Activated CD8-positive, alpha-beta memory T cell treated with anti-CD3 and anti-CD28 coated beads for 4 hours (primary cell): ENCODE measurements around the gene DRAM1.

Source experiments
- DNase-seq, 2 donors: peaks; one replicate each; pipeline ENCODE4 v3.0.0-alpha.2; 2020; ENCODE audit warnings: low read depth in 2 of 2

The DRAM1 gene

DNA sequence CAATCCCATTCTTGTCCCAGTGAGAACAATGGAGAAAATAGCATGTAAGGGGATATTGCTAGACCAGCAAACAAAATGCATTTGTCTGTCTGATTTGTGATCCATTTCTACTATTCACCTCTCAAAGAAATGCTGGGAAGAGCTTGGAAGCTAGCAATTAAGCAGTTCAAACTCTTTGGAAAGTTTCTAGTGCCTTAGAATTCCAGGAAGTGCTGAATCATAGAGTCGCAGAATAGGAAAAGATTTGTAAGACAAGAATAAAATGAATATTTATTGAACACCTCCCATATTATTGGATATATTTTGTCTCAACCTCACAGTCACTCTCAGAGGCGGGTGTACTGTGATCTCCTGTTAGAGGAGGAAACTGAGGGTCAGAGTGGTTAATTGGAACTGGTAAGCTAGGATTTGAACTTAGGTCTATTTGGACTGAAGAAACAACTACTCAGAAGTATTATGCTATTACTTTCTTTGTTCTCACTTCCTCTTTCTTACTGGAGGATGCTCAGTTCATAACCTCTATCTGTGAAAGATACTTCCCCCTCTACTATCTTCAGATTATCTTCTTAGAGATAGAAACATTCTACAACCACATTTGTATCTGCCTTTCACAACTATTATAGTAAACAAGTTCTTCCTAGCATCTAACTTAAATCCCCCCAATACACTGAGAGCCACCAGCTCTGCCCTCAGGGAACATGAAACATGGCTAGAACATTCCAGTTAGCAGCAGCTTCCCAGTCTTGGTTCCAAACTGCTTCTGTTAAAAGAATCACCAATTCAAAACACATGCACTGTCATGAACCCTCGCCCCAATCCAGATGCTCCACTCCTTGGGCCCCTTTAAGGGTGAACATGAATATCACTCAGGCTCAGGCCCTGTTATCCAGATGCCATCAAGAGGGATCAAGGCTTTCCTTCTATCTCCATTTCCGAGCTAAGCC, 64.2 kb downstream of the DRAM1 start:
- DNase-seq = no peak

DNA sequence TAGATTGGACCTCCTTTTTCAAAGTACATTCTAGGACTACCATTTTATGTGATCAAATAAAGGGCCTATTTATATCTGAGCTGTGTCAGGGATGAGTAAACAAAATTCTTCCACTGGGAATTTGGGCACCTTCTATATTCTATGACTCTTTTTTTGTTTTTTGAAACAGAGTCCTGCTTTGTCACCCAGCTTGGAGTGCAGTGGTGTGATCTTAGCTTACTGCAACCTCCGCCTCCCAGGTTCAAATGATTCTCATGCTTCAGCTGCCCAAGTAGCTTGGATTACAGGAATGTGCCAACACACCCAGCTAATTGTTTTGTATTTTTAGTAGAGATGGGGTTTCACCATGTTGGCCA, 64.8 kb downstream of the DRAM1 start:
- no peak for DNase-seq

DNA sequence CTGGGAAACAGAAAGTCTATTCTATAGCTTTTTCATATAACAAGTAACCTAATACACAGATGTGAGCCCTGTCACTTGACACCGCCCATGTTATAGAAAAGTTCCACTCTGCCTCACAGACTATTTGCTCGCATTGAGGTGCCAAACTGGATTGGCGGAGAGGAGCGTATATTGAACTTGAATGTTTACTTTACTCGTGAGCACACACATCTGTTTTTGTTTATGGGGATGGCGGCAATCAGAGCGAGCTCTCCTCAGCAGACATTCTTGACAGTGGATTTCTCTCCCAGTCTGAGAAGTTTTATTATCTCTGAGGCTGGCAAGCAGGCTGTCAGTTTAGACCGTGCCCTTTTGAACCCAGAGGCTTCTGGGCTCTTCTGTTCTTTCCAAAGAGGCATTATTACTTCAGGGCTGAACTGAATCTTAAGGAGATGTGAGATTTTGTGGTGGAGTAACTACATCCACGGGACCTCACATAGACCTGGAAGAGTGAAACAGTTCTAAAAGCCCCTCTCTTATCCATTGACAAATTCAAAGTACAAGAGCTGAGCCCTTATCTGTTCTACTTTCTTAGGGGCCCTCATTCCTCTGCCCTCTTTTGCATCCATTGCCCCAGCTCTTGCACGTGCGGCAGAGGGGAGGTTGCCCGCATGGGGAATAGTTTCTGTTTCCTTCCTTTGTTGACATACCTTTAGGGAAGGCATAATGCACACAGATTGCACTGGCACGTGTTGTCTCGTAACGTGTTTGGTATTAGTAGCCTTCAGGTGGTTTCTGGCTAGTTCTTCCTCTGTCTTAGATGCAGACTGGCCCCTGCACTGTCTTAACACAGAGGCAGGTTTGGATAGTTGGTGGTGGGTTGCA, 68.2 kb downstream of the DRAM1 start:
- DNase-seq = no peak

DNA sequence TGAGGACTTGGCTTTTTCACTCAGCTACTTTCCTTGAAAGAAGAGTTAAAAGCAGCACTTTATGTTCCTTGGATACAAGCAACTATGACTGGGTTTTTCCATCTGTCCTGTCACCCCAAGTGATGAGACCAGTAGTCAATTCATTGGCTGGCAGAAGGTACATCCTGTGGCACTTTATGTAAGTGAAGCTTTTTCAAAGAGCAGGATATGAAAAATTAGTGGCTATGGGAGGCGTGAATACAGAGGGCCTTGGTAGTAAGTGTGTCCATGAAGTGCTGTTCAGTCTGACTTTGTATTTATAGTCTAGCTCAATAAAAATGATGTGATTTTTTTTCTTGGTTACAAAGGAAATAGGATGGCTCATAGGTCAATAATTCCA, 68.8 kb downstream of the DRAM1 start:
- DNase-seq = no peak

DNA sequence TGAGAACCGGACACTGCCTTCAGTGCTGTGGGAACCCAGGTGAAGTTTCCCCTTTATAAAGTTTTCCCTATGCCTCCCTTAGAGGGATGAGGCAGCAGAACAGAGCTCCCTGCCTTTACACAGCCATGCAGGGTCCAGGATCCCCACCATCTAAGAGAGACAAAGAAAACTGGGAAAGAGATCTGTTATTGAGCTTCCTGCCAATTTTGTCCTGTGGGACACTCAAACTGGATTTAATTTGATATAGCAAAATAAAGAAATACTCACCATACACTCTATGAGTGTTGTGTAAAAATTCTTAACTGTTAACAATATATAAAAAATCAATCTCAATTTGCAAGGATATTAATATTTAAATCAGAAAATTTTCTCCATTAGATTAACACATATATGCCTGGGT, 69.9 kb downstream of the DRAM1 start:
- DNase-seq = no peak

DNA sequence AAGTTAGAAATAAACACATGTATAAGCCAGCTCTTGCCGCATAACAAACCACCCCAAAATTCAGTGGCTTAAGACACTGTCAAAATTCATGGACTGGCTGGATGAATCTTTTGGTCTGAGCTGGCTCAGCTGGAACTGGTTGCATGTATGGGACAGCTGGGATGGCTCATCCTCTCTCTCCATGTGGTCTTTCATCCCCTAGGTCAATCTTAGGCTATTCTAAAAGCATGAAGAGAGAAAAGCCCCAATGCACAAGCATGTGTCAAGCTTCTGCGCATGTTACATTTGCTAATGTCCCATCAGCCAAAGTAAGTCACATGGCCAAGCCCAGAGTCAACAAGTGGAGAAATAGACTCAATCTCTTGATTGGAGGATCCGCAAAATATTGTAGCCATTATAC, 71.0 kb downstream of the DRAM1 start:
- DNase-seq = no peak

DNA sequence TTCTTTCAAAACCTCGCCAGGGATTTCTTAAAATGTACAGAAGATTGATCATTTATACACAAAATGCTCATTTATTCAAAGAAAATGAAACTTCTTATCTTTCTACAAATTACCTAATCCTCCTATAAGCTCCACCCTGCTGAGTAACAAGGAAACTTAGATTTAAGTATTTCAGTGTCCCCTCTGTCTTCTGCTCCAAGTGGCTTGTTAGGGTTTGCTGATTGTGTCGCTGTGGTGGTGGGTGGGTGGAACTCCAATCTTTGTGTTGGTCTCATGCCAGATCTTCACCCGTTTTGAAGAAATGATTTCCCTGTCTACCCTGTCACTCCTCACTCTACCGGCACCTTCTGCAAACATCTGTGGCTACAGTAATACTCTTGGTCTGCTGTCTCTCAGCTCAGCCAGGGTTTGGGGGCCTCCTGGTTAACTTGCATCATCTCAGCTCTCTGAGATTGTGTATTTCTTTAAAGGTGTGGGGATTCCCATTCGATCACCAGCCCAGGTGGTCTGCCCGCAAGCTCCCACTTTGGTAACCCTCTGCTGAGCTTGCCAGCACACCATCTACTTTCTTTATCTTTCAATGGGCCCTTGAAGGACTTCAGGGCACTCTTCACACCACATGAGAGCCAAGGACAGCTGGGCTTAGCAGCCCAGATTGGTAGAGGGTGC, 73.8 kb downstream of the DRAM1 start:
- no peak for DNase-seq

DNA sequence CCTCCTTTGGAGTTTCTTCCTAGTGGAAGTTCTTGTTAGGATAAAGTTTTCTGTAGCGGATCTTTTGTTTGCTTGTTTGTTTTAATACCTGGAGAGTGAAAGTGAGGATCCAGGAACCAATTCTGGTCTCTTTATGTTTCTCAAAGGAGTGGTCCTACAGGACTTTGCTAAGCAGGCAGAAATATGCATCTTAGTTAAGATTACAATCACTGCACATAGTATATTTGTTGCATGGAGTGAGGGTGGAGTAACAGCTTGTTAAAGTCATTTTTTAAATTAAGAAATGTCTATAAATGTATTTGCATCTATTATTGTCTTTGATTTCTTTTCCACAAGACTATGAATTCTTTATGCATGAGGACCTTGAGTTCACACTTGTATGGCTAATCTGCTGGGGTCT, 76.7 kb downstream of the DRAM1 start:
- DNase-seq = no peak

DNA sequence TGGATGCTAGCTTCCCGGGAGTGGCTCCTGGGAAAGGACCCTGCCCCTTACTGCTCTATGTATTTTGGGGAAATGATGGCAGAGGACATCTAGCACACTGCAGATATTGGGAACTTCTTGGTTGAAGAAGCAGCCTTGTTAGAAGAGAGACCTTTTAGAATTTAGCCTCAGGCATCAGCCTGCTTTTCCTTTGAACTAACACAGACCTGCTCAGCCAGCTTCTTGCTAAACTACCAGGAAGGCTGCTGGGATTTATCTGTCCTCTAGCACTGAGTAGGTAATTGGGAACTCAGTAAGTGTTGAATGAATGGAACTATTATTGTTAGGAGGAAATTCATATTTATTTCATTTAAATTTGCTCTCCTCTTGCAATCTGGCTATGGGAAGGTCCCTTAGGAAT, 77.3 kb downstream of the DRAM1 start:
- DNase-seq = no peak

DNA sequence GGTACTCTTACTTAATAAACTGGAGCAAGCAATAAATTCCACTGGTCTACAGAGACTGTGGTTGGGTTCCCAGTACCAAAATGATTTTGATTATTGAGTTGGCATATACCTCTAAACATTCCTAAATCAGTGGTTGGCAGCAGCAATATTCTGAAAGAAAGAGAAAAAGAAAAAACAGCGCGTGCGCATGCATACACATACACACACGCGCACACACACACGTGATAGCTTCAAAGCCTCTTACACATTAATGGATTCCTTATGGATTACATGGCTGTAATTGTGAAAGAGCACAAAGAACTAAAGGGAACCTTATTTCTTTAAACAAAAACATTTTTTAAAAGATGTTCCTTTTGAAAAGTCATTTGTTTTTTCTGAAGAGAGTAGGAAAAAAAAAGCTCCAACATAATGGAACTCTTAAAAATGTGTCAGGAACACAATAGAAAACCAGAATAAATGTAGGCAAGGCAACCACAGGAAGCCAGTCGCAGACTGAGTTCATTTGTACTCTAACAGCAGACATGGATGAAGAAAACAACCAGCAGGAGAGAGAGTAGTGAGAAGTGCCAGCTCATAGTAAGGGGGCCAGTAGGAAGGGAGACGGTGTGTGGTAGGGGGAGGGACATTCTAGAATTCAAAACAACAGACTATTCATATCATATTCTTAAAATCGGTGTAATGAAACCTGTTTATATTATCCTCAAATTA, 80.0 kb downstream of the DRAM1 start:
- DNase-seq = no peak

DNA sequence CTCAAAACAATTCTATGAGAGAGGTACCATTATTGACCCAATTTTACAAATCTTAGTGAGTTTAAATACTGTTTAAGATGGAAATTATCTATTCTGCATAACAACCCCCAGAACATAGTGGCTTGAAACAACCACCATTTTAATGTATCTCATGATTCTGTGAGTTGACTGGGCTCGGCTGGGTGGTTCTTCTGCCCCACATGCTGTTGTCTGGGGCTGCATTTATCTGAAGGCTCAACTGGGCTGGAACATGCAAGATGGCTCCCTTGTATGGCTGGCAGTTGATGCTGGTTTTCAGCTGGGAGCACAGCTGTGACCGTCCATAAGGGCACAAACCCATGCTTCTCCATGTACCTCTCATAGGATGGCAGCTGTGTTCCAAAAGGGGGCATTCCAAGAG, 82.2 kb downstream of the DRAM1 start:
- DNase-seq = no peak

DNA sequence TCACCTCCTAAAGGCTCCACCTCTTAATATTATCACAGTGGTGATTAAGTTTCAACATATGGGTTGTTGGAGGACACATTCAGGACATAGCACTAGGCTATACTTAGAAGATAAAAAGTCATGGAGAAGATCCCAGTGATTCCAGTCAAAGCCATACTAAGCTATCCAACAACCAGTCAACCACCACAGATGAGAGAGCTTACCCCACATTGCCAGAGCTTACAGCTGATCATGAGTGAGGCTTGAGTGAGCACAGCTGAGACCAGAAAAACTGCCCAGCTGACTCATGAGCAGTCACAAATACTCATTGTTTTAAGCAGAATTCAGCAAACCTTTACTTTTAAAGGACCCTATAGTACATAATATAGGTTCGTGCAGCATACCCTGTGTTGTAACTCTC, 85.1 kb downstream of the DRAM1 start:
- no peak for DNase-seq

DNA sequence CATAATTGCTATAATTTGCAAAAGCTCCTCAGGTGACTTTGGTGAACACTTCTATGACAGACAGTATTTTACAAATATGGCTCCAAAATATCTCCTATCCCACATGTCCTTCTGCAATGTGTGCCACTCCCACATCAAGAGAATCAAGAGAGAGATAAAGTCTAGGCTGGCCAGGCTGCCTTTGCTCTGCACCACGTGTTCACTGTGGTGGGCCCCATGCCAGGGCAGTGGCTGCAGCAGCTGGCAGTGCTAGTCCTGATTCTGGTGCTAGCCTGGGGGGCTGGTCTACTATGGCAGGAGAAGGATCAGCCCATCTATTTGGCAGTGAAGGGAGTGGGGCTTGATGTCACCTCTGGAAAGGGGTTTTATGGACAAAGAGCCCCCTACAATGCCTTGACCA, 86.3 kb downstream of the DRAM1 start:
- DNase-seq = no peak

DNA sequence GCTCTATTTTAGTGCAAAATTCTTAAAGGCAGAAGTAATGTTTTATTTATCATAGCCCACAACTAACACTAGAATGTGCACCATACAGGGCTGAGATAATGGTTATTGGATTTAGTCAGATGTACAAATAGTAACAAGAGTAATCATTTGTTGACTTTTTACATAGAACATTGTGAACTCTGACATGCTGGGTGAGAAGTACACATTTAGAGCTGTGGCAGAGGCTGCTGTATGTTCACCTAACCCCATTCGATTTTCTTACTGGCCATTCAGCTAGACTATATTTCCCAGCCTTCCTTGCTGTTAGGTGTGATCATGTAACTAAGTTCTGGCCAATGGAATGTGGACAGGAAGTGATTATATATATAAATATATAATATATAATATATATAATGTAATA, 89.1 kb downstream of the DRAM1 start:
- DNase-seq = no peak

DNA sequence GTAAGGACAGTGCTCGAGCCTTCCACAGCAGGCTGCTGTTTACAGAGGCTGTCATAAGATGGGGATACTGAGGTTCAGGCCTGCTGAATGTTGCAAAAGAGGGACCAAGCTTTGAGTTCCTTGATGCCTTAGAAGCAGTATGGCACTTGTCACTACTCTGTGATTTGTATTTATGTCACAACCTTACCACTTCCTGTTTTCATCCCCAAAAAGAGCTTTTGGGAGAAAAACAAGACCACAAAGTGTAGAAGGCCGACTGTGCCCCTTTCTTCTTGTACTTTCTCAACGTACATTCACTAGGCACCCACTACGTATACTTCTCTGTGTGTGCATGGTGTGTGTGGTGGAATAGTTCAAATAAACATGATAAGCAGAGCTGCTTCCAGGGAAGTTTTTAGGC, 90.1 kb downstream of the DRAM1 start:
- no peak for DNase-seq

DNA sequence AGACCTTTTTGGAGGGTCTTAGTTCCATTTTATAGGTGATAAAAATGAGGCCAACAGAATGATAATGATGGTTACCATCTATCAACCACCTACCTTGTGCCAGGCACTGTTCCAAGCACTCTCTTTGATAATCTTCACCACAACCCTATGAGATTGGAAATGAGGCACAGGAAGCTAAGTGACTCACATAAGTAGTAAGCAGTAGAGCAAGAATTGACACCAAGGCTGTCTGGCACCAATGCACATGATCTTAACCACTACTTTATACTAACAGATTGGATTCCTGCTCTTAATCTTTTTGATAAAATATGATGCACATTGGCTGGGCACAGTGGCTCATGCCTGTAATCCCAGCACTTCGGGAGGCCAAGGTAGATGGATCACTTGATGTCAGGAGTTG, 91.4 kb downstream of the DRAM1 start:
- no peak for DNase-seq
